Measurements from ENCODE around the gene LYRM4. TPM values are rescaled to one million over a fixed set of nuclear protein-coding genes. Genes with fewer than 3 reads are reported as not detected.

The LYRM4 gene
- total RNA-seq, 1 donor = 16.6 TPM

GRCh38 chr6:5241252-5241651 is 19.5 kb downstream of the LYRM4 start:
- no peak for TF ChIP-seq CTCF (IDR thresholded peaks at IDR 0.05; ENCODE audit: extremely low read depth, low read depth, low read length)
- Histone ChIP-seq H4K20me1 (ENCODE audit: insufficient read depth, low read length) (peaks cover 3% of the 10 kb centered on the region), H2AFZ (ENCODE audit: low read length) (no peak overlapping the region), H3K4me2 (ENCODE audit: insufficient read depth, low read length) (no peak overlapping the region), H3K27ac (ENCODE audit: low read depth, low read length) (no peak overlapping the region), H3K79me2 (ENCODE audit: insufficient read depth, low read length) (peaks cover 12% of the 10 kb centered on the region), H3K4me3 (ENCODE audit: insufficient read depth, low read length) (no peak overlapping the region), H3K27me3 (ENCODE audit: insufficient read depth, low read length) (no peaks in the 10 kb centered on the region), H3K9me3 (ENCODE audit: low read depth, low read length) (no peaks in the 10 kb centered on the region), H3K36me3 (ENCODE audit: insufficient read depth, low read length) (no peaks in the 10 kb centered on the region), H3K4me1 (ENCODE audit: insufficient read depth, low read length) (no peaks in the 10 kb centered on the region)
- DNase-seq (ENCODE audit: insufficient read length, low spot score, missing footprints) = no peak

GRCh38 chr6:5238336-5238735 is 22.4 kb downstream of the LYRM4 start:
- no peak overlapping the region for H2AFZ ChIP-seq (ENCODE audit: low read length)
- H3K4me2 ChIP-seq (ENCODE audit: insufficient read depth, low read length) = no peak overlapping the region
- TF ChIP-seq CTCF (IDR thresholded peaks at IDR 0.05; ENCODE audit: extremely low read depth, low read depth, low read length) = no peak
- no peak overlapping the region for H3K4me3 ChIP-seq (ENCODE audit: insufficient read depth, low read length)
- H3K79me2 ChIP-seq (ENCODE audit: insufficient read depth, low read length) = no peaks in the 10 kb centered on the region
- H3K4me1 ChIP-seq (ENCODE audit: insufficient read depth, low read length) = no peaks in the 10 kb centered on the region
- peak; percentile 68 for DNase-seq (ENCODE audit: insufficient read length, low spot score, missing footprints)
- peaks cover 3% of the 10 kb centered on the region for H4K20me1 ChIP-seq (ENCODE audit: insufficient read depth, low read length)
- H3K9me3 ChIP-seq (ENCODE audit: low read depth, low read length) = no peaks in the 10 kb centered on the region
- H3K27me3 ChIP-seq (ENCODE audit: insufficient read depth, low read length) = no peaks in the 10 kb centered on the region
- H3K27ac ChIP-seq (ENCODE audit: low read depth, low read length) = no peak overlapping the region
- no peaks in the 10 kb centered on the region for H3K36me3 ChIP-seq (ENCODE audit: insufficient read depth, low read length)

- no peak overlapping the region for H3K4me3 ChIP-seq (ENCODE audit: insufficient read depth, low read length)
- H3K4me1 ChIP-seq (ENCODE audit: insufficient read depth, low read length) = no peaks in the 10 kb centered on the region
- H3K9me3 ChIP-seq (ENCODE audit: low read depth, low read length) = no peaks in the 10 kb centered on the region
- H3K4me2 ChIP-seq (ENCODE audit: insufficient read depth, low read length) = no peak overlapping the region
- no peak for TF ChIP-seq CTCF (IDR thresholded peaks at IDR 0.05; ENCODE audit: extremely low read depth, low read depth, low read length)
- H3K79me2 ChIP-seq (ENCODE audit: insufficient read depth, low read length) = no peaks in the 10 kb centered on the region
- H4K20me1 ChIP-seq (ENCODE audit: insufficient read depth, low read length) = peaks cover 3% of the 10 kb centered on the region
- no peak for DNase-seq (ENCODE audit: insufficient read length, low spot score, missing footprints)
- no peaks in the 10 kb centered on the region for H3K36me3 ChIP-seq (ENCODE audit: insufficient read depth, low read length)
- no peak overlapping the region for H2AFZ ChIP-seq (ENCODE audit: low read length)
- no peak overlapping the region for H3K27ac ChIP-seq (ENCODE audit: low read depth, low read length)
- no peaks in the 10 kb centered on the region for H3K27me3 ChIP-seq (ENCODE audit: insufficient read depth, low read length)
Observed at GRCh38 chr6:5237805-5238204, 22.9 kb downstream of the LYRM4 start.

- Histone ChIP-seq H2AFZ (ENCODE audit: low read length) (no peak overlapping the region), H3K36me3 (ENCODE audit: insufficient read depth, low read length) (no peaks in the 10 kb centered on the region), H3K27me3 (ENCODE audit: insufficient read depth, low read length) (no peaks in the 10 kb centered on the region), H3K9me3 (ENCODE audit: low read depth, low read length) (no peaks in the 10 kb centered on the region), H3K27ac (ENCODE audit: low read depth, low read length) (no peak overlapping the region), H3K4me2 (ENCODE audit: insufficient read depth, low read length) (no peak overlapping the region), H4K20me1 (ENCODE audit: insufficient read depth, low read length) (peaks cover 3% of the 10 kb centered on the region), H3K4me1 (ENCODE audit: insufficient read depth, low read length) (peaks cover 4% of the 10 kb centered on the region), H3K4me3 (ENCODE audit: insufficient read depth, low read length) (no peak overlapping the region), H3K79me2 (ENCODE audit: insufficient read depth, low read length) (no peaks in the 10 kb centered on the region)
- TF ChIP-seq CTCF (IDR thresholded peaks at IDR 0.05; ENCODE audit: extremely low read depth, low read depth, low read length) = no peak
- DNase-seq (ENCODE audit: insufficient read length, low spot score, missing footprints) = no peak
Observed at GRCh38 chr6:5235830-5236229, 24.9 kb downstream of the LYRM4 start.
